D721Med (cell line): ENCODE measurements around the gene SNCG.

ENCODE experiments used
- DNase-seq: peaks from one replicate; pipeline ENCODE4 v3.0.0; 2011; ENCODE audit warnings: low spot score; ENCODE audit not compliant: insufficient read length
- FAIRE-seq: peaks from 2 replicates; lab custom pipeline; 2011; peaks lifted over from hg19 to GRCh38; lab: Jason Lieb, UNC
- TF ChIP-seq, protein P1 (sequence below): IDR thresholded peaks from 2 replicates; pipeline ENCODE4 v1.5.1; 2012; ENCODE audit warnings: mild to moderate bottlenecking, control low read depth; ENCODE audit not compliant: insufficient read depth; ENCODE audit errors: missing control alignments

SNCG gene

DNA sequence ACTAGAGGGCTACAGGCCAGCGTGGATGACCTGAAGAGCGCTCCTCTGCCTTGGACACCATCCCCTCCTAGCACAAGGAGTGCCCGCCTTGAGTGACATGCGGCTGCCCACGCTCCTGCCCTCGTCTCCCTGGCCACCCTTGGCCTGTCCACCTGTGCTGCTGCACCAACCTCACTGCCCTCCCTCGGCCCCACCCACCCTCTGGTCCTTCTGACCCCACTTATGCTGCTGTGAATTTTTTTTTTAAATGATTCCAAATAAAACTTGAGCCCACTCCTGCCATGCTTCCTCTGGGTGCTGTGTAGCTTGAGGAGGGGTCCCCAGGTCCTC, 4.5 kb downstream of the SNCG start:
- FAIRE-seq (no peak), DNase-seq (no peak)
- TF ChIP-seq, protein P1, sequence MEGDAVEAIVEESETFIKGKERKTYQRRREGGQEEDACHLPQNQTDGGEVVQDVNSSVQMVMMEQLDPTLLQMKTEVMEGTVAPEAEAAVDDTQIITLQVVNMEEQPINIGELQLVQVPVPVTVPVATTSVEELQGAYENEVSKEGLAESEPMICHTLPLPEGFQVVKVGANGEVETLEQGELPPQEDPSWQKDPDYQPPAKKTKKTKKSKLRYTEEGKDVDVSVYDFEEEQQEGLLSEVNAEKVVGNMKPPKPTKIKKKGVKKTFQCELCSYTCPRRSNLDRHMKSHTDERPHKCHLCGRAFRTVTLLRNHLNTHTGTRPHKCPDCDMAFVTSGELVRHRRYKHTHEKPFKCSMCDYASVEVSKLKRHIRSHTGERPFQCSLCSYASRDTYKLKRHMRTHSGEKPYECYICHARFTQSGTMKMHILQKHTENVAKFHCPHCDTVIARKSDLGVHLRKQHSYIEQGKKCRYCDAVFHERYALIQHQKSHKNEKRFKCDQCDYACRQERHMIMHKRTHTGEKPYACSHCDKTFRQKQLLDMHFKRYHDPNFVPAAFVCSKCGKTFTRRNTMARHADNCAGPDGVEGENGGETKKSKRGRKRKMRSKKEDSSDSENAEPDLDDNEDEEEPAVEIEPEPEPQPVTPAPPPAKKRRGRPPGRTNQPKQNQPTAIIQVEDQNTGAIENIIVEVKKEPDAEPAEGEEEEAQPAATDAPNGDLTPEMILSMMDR, result no peak

DNA sequence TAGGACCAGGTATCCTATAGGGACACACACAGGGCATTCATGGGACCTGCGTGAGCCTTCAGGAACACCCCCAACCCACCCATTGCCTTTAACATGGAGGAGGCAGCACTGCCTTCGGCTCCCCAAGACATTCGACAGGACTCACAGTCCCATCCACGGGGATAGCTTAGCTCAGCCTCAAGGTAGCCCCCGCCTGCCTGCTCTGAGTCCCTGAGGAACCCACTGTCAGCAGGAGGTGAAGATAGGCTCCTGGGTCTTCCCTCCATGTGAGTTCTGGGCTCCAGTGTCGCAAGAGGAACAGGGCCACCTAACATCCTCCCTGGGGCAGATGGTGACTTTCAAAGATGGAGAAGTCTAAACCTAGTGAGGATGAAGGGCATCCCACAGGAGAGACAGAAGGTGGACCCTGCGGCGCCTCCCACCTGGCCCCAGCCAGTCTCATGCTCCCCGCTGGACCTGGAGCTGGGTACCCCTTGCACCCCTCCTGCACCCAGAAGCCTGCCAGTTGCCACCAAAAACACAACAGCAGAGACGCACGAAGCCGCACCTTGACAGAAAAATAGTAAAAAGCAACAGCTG, 5.0 kb downstream of the SNCG start:
- TF ChIP-seq, protein P1, result no peak
- DNase-seq (no peak), FAIRE-seq (no peak)

DNA sequence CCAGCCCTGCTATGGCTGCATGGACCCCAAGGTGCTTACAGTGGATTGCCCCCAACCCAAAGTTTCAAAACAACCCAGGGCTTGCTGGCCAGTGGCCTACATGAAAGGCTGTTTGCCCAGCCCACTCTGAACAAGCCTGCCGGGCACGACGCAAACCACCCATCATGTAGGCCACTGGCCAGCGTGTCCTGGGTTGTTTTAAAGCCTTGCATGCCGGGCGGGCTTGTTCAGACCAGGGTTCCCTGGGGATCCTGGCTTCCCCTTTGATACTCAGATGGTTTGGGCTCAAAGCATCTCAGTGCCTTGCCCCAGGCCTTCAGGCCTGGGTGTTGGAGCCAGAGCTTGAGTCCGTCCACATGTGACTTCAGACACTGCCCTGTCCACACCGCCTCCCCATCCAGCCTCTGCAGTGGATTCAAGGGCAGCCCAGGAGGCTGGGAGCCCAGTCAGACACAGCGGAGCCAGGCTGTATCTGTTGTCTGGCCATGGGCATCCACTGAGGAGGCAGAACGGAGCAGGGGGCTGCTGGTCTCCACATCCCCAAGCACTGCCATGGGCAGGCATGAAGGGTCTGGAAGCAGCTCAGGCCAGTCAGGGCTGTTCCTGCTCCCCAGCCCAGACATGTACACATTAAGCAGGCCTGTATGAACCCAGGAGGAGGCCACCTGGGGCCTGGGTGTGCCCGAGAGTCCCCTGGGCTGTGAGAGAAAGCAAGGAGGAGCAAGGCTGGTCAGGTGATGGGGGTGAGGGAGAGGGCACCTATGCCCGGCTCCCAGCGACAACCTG, 5.9 kb downstream of the SNCG start:
- TF ChIP-seq, protein P1, result no peak
- DNase-seq (no peak), FAIRE-seq (no peak)

DNA sequence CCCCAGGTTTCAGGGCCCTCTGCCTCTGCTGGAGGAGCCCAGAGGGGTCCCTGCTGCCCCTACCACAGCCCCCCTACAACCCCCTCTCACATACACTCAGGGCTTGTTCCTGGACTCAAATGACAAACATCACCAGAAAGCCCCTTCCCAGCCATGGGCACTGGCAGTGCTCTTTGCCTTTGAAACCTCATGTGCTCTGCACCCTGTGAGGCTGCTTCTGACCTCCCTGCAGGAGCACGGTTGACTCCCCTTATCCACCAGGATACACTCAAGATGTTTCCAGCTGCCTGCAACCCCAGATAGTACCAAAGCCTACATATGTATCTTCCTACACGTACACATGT, 6.4 kb downstream of the SNCG start:
- no peak for DNase-seq
- FAIRE-seq, result no peak
- TF ChIP-seq, protein P1, result no peak

DNA sequence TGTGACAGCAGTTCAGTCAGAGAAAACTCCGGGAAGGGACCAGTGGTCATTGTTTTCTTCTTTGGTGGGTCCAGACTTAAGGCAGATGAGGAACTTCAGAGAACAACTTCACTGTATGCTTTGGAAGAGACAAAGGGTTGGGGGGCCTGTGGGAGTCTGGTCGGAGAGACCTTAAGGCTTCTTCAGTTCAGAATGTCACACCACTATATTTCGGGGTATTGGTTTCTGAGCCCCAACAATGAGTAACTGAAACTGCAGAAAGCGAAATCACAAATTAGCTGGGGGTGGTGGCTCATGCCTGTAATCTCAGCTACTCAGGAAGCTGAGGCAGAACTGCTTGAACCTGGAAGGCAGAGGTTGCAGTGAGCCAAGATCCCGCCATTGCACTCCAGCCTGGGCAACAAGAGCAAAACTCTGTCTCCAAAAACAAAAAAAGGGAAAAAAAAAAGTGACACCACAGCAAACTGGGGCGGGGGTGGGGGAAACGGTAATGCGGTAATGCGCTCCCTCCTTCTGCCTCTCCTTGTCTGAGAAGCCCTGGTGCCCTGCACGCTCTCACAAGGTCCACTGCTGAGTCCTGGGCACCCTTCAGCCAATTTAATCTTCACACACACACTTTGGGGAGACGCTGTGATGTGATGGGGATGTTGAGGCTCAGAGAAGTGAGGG, 7.7 kb downstream of the SNCG start:
- TF ChIP-seq, protein P1, result no peak
- DNase-seq, result no peak
- no peak for FAIRE-seq

DNA sequence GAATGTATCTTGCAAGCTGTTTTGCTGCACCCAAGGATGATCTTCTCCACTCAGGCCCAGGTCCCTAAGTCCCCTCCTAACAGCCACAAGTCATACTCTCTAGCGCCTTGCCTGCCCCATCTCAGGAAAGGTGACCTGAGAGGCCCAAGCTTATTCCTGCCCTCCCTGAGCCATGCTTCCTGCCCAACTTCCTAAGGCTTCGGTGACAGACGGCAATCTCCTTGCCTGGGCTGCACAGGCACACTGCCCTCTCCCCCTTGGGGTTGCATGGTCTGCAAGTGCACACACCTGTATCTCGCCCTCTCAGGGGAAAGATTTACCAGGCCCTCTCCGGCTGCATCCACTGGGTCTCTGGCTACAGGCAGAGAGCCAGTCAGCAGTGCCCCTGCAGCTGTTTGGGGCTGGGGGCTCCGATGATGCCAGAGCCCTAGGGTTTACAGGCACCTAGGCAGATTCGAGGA, 9.1 kb downstream of the SNCG start:
- TF ChIP-seq, protein P1, result no peak
- no peak for FAIRE-seq
- no peak for DNase-seq
